Retina (tissue), 1 donor: ENCODE results near the gene CFAP43.
"Not testable (repeated sequence)": the region's sequence is repeated elsewhere in the genome, so short reads cannot be mapped to it uniquely, and the experiment has no call there.

ENCODE experiments used
- DNase-seq: peaks from one replicate; pipeline ENCODE4 v3.0.0-alpha.2; 2016

Gene CFAP43

GRCh38 chr10:104218751-104219150 is 13.4 kb downstream of the CFAP43 start:
- no peak for DNase-seq

DNA sequence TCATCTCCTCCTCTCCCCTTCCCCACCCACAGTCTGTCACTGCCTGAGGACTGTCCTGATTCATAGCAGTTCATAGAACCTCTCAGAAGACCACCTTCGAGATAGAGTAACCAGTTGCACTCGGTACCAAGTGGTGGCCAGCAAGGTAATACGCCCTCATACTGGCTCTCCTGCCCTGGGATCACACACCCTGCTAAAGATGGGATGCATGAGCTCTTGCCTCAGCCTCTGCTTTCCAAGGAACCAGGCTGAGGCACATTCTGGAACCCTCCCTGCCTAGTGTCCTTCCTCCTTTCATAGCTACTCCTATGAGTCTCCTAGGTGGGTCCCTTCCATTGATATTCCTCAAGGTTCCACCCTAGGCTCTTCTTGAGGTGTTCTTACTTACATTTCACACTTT is 15.5 kb downstream of the CFAP43 start:
- no peak for DNase-seq

DNA sequence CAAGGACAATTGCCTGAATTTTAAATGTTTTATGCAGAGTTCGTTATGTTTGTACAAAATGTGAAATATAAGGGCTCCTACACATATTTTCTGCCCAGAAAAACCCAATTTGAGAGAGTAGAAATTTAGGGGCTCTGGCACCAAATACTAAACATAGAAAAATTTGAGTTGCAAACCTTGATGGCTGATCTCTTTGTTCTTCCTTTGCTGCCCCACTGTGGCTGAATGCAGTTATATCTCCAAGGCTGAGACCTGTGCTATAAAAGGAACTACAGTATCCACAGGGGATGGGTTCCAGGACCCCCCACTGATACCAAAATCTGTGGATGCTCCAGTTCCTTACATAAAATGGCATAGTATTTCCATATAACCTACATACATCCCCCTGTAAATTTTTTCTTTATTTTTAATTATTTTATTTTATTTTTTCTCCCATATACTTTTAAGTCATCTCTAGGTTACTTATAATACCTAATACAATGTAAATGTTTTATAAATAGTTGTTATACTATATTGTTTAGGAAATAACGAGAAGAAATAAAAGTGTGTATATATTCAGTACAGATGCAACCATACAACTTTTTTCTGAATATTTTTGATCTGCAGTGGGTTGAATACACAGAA is 22.5 kb downstream of the CFAP43 start:
- peak; percentile 25 for DNase-seq

- DNase-seq, result no peak
These were observed 23.4 kb downstream of the CFAP43 start for GRCh38 chr10:104208730-104209129.

DNA sequence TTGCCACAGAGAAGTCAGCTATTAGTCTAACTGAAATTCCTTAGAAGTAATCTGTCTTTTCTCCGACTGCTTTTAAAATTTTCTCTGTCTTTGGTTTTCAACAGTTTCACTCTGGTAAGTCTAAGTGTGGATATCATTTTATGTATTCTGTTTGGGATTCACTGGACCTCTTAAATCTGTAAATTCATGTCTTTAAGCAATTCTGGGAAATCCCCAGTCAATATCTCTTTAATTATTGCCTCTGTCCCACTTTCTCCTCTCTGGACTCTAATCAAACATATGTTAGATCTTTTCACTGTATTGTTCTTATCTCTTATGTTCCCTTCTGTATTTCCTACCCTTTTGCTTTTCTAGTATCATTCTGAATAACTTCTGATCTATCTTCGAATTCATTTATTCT is 29.9 kb downstream of the CFAP43 start:
- DNase-seq, result no peak

GRCh38 chr10:104201636-104202035 is 30.5 kb downstream of the CFAP43 start:
- DNase-seq, result no peak

- DNase-seq, result no peak
These were observed 32.6 kb downstream of the CFAP43 start for GRCh38 chr10:104199567-104199966.

- DNase-seq, result no peak
These were observed 34.8 kb downstream of the CFAP43 start for GRCh38 chr10:104197364-104197763.

DNA sequence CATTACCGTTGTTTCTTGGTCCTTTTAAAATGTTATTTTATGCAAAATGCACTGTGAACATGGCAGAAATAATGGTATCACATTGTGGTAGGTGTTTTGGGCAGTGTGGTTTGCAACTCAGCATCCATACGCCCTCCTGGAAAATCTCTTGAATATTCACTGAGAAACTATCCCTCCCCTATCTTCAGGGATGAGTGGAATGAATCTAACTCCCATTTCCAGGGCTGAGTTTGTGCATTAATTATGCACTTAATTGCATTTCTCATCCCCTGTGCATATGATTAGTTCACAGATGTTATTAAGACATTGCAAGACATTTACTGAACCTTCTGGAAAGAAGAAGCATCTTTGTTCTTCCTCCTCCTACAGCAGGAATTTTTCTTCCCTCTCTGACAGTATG is 36.5 kb downstream of the CFAP43 start:
- no peak for DNase-seq

GRCh38 chr10:104193787-104194186 is 38.4 kb downstream of the CFAP43 start:
- no peak for DNase-seq

- no peak for DNase-seq
These were observed 41.5 kb downstream of the CFAP43 start for GRCh38 chr10:104190695-104191094.

DNA sequence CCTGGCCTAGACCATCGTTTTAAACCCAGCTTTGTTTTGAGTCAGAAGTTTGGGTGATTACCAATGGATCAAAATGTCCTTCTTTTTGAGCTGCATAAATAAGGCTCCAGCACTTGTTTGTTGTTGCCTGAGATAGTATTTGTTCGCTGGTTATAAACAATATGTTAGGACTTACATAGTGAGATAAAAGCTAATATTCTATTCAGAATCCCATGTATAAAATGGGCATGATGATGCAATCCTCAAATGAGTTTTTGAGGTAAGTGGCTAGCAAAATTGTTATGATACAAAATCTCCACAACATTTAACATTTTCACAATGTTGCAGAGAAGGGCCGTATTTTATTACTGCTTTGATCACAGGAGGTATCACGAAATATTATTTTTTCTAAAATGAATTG is 48.5 kb downstream of the CFAP43 start:
- DNase-seq, result no peak

GRCh38 chr10:104174136-104174535 is 58.0 kb downstream of the CFAP43 start:
- not testable (repeated sequence) for DNase-seq

- DNase-seq, result no peak
These were observed 61.4 kb downstream of the CFAP43 start for GRCh38 chr10:104170610-104171254.

DNA sequence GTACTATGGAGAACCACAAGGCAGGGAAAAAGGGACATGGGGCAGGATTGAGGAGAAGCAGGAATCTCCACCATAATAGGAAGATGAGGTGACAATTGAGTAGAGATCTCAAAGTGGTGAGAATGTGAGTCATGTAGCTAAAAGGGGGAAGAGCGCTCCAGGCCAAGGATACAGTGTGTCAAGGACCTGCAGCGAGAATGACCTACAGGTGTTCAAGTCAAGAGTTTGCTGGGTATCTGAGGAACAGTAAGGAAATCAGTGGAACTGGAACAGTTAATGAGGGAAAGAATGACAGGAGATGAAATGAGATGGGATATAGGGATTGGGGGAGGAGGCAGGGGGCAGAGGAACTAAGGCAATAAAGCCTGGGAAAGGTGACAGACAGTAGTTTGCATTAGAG is 76.6 kb downstream of the CFAP43 start:
- no peak for DNase-seq

GRCh38 chr10:104151737-104152136 is 80.4 kb downstream of the CFAP43 start:
- DNase-seq, result no peak

GRCh38 chr10:104150139-104150538 is 82.0 kb downstream of the CFAP43 start:
- DNase-seq, result no peak

DNA sequence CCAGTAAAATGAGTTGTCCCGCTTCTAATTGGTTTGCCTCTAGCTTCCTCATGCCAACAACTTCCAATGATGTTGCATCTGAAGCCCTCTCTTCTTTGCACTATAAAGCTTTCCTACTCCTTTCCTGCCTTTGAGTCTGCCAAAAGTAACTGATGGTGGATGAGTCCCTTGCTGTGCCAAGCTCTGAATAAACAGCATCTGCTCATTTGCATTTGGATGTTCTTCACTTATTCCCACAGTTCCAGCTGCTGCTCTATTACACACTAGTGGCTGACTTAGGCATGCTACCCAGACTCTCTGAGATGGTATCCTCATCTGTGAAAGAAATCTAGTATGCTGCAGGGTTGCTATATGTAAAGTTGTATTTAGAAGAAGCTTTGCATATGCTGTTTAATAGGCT is 85.3 kb downstream of the CFAP43 start:
- DNase-seq, result no peak

GRCh38 chr10:104144931-104145330 is 87.2 kb downstream of the CFAP43 start:
- DNase-seq, result no peak

GRCh38 chr10:104143829-104144228 is 88.3 kb downstream of the CFAP43 start:
- no peak for DNase-seq

DNA sequence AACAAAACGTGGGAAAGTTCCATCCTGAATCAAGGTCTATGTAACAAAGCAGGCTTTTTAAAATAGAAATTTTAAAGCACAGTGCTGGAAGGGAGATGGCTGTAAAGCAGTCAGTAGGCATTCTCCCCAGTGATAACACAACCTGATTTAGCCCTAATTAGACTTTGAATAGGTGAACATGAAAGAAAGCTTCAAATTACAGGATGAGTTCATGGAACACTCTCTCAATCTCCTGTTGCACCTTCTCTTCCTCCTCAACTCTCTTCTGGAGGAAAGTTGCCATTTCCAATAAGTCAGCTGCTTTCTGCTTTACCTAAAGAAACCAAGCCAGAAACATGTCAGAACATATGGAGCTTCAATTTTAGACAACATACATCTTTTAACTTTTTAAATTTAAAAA is 90.1 kb downstream of the CFAP43 start:
- DNase-seq, result no peak

- no peak for DNase-seq
These were observed 92.9 kb downstream of the CFAP43 start for GRCh38 chr10:104139221-104139620.

DNA sequence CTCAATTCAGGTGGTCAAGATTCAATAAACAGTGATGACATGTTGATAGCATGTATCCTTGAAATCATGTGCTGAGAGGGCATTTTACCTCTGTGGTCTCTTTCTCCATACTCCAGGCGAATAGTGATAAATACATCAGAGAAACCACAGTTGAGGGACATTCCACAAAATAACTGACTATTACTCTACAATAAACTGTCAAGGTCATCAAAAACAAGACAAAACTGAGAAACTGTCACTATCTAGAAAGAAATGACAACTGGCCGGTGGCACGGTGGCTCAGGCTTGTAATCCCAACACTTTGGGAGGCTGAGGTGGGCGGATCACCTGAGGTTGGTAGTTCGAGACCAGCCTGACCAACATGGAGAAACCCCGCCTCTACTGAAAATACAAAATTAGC is 94.0 kb downstream of the CFAP43 start:
- DNase-seq, result no peak

GRCh38 chr10:104130041-104130440 is 102.1 kb downstream of the CFAP43 start:
- no peak for DNase-seq

DNA sequence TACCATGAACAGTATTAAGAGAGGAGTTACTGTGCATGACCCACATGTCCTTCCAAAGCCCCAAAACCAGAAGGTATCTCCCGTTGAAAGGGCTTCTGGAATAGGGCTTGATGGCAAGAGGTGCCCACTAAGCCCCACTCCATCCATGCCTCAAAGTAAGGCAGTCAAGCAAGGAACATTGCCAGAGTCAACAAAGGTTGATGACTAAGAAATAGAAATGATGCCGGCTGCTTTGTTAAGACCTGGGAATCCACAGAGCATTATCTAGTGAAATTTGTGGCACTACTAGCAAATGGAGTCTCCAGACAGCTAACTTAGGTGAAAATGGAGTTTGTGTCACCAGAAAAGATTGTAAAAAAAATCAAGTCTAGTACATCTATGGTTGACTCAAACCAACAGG is 104.0 kb downstream of the CFAP43 start:
- no peak for DNase-seq
